B cell (primary cell): ENCODE results near the gene TMSB4X.

ENCODE experiments used
- EZH2 ChIP-seq: IDR thresholded peaks from 2 replicates; pipeline ENCODE4 v1.6.1; 2012; ENCODE audit warnings: borderline replicate concordance, low read depth, mild to moderate bottlenecking, moderate library complexity, low read length; ENCODE audit not compliant: insufficient read depth, poor library complexity, severe bottlenecking
- TF ChIP-seq, protein P1 (sequence below): fragments of 200-600 bp; IDR thresholded peaks from one replicate; pipeline ENCODE4 v1.8.0; 2022; ENCODE audit warnings: antibody characterized with exemption, mild to moderate bottlenecking

DNA sequence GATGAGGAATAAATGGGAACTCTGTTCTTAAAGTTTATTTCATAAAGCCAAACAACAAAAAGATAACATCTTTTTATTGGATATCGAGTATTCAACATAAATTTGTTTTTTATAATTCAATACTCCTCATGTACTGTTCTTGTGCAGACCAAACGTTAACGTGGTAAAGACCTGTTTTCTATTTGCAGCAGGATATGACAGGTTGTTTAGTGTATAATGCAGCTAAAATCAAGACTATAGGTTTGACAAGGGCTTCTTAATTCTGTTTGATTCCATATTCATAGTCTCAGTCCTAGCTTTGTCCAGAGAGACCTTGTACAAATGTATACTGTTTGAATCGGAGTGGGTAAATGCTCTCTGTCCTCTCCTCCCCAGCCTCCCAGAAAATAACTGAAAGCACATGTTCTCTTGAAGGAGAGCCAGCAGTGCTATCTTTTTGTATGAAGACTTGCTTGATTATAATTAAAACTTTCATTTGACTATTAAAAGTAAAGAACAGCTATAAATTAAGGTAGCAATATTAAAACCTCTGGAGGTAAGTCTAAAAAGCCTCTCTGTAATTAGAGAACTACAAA, 17.7 kb downstream of the TMSB4X start:
- TF ChIP-seq, protein P1, sequence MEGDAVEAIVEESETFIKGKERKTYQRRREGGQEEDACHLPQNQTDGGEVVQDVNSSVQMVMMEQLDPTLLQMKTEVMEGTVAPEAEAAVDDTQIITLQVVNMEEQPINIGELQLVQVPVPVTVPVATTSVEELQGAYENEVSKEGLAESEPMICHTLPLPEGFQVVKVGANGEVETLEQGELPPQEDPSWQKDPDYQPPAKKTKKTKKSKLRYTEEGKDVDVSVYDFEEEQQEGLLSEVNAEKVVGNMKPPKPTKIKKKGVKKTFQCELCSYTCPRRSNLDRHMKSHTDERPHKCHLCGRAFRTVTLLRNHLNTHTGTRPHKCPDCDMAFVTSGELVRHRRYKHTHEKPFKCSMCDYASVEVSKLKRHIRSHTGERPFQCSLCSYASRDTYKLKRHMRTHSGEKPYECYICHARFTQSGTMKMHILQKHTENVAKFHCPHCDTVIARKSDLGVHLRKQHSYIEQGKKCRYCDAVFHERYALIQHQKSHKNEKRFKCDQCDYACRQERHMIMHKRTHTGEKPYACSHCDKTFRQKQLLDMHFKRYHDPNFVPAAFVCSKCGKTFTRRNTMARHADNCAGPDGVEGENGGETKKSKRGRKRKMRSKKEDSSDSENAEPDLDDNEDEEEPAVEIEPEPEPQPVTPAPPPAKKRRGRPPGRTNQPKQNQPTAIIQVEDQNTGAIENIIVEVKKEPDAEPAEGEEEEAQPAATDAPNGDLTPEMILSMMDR, result no peak
- TF ChIP-seq EZH2, result no peak
